Measurements from ENCODE around the gene CALU. TPM values are rescaled to one million over a fixed set of nuclear protein-coding genes. Genes with fewer than 3 reads are reported as not detected.

Gene CALU
- polyA plus RNA-seq (2013, experiment 1 of 2; ENCODE audit: insufficient read length): 947 TPM
- polyA plus RNA-seq (2013, experiment 2 of 2; ENCODE audit: insufficient read length): 1,008 TPM

- peak; percentile 98 for DNase-seq
Measured at GRCh38 chr7:128739048-128739962, at the start of gene CALU. TSS of gene CALU (plus strand) at chr7:128739359. CDS start at chr7:128748584, 9,225 bp downstream.

- no peak for DNase-seq
Measured at GRCh38 chr7:128691227-128691626, 47.9 kb upstream of the CALU start.

- DNase-seq: no peak
Measured at GRCh38 chr7:128692623-128693270, 46.4 kb upstream of the CALU start.

GRCh38 chr7:128693373-128694015, 45.7 kb upstream of the CALU start:
- DNase-seq: no peak

GRCh38 chr7:128694738-128695137, 44.4 kb upstream of the CALU start:
- DNase-seq: no peak

GRCh38 chr7:128697302-128697905, 41.8 kb upstream of the CALU start:
- peak; percentile 53 for DNase-seq

GRCh38 chr7:128699196-128699712, 39.9 kb upstream of the CALU start:
- no peak for DNase-seq

- no peak for DNase-seq
Measured at GRCh38 chr7:128699895-128700294, 39.3 kb upstream of the CALU start.

- DNase-seq: no peak
Measured at GRCh38 chr7:128701062-128701785, 37.9 kb upstream of the CALU start.

- DNase-seq: peak; percentile 66
Measured at GRCh38 chr7:128703609-128704241, 35.4 kb upstream of the CALU start.

- DNase-seq: peak; percentile 66
Measured at GRCh38 chr7:128705891-128706333, 33.2 kb upstream of the CALU start.

- DNase-seq: no peak
Measured at GRCh38 chr7:128707752-128708151, 31.4 kb upstream of the CALU start.

GRCh38 chr7:128708235-128708634, 30.9 kb upstream of the CALU start:
- DNase-seq: no peak

- no peak for DNase-seq
Measured at GRCh38 chr7:128708824-128709223, 30.3 kb upstream of the CALU start.

GRCh38 chr7:128710481-128710880, 28.7 kb upstream of the CALU start:
- DNase-seq: peak; percentile 7

GRCh38 chr7:128713794-128714193, 25.4 kb upstream of the CALU start:
- no peak for DNase-seq

- DNase-seq: no peak
Measured at GRCh38 chr7:128714701-128715495, 24.3 kb upstream of the CALU start.

- no peak for DNase-seq
Measured at GRCh38 chr7:128718967-128719642, 20.1 kb upstream of the CALU start.

- DNase-seq: no peak
Measured at GRCh38 chr7:128721376-128721775, 17.8 kb upstream of the CALU start.

GRCh38 chr7:128724743-128725142, 14.4 kb upstream of the CALU start:
- no peak for DNase-seq

All from fibroblast of skin of back (primary cell).